GM23248 (cell line): ENCODE measurements around the gene LPP.

ENCODE experiments used
- EZH2 ChIP-seq: fragments of 200-600 bp; sonication (generic); IDR thresholded peaks from 2 replicates; pipeline ENCODE4 v1.6.1; 2018; ENCODE audit warnings: antibody characterized with exemption, mild to moderate bottlenecking; ENCODE audit not compliant: insufficient read depth, poor library complexity, severe bottlenecking
- EZH2phosphoT487 ChIP-seq: fragments of 200-600 bp; sonication (generic); IDR thresholded peaks from 2 replicates; pipeline ENCODE4 v1.6.1; 2018; ENCODE audit warnings: antibody characterized with exemption, moderate library complexity, mild to moderate bottlenecking, low read depth; ENCODE audit not compliant: insufficient read depth

DNA sequence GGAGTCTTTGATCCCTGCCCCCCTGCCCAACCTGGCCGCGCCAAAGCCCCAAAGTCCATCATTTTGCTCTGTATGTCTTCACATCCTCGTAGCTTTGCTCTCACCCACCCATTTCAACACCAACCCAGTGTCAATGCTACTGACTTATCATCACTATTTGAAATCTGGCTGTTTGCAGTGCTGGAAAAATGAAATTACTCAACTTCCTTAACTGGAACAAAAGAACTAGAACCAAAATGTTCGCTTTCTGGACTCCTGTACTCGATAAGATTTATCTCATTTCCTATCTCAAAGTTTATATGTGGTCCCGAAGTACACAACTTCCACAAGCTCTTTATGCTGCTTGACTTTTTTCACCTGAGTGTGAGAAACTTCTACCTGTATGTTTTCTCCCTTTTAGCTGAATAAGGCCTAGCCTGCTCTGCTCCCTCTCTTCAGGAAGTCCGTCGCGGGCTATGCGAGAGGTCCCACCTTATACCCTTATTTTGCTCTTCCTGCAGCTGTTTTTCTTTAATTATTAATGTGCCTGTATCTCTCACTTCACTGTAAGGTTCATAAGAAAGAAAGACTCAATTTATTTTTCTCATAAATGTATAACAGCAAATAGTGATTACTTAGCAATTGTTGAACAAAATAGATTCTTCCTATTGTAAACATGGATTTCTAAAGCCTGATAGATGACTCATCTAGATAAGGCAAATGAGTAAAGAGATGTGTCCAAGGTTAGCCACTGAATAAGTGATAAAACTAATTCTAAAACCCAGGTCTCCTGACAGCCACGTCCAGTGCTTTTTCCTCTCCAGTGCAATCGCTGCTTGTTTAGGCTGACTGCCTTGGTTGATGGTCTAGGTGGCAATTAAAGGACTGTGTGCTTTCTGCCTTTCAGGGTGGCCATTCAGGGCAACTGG, 553.7 kb downstream of the LPP start:
- TF ChIP-seq EZH2phosphoT487 = no peak
- no peak for TF ChIP-seq EZH2
